Testis (tissue), 2 donors: ENCODE data around the gene COL4A2.

Experiments used
- CTCF ChIP-seq, 3 experiments: fragments of 450-650 bp in 2 of 3; fragments of 200-600 bp in 1 of 3; sonication (generic) in 1 of 3; IDR thresholded peaks; one replicate each; pipeline ENCODE4 v1.5.1; 2016 to 2019; ENCODE audit warnings: antibody characterized with exemption in 3 of 3, mild to moderate bottlenecking in 2 of 3, moderate library complexity in 1 of 3
- POLR2A ChIP-seq: fragments of 450-650 bp; IDR thresholded peaks from one replicate; pipeline ENCODE4 v1.6.1; 2017; ENCODE audit warnings: antibody characterized with exemption, mild to moderate bottlenecking, moderate library complexity

DNA sequence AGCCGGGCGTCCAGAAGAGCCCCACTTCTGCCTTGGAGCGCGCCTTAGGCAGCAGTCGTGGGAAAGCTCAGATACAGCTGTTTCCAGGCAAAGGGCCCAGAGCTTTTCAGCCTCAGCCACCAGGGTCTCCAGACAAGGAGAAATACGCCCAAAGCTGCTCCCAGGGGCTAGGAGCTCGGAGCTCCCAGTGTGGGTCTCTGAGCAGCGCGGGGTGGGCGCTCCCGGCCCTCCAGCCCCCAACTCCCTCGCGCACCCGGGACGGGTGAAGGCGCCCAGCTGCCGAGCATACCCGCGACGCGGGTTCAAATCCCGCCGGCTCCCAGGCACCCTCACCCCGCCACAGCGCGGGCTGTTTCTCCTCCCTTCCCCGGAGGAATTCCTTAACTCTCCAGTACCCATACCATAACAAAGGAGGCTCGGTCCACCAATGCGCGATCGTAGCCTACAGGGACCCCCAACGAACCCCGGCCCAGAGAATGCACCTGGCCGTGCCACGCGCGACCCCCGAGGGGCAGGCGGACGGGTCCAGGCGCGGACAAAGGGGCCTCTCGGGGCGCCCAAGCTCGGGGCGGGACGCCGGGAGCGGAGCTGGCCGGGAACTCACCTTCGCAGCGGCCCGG, 634 bp upstream of the COL4A2 start:
- TF ChIP-seq CTCF (IDR thresholded peaks at IDR 0.05) (no peak), POLR2A (no peak)
